ENCODE measurements around the gene TMEM26. TPM values are rescaled to one million over a fixed set of nuclear protein-coding genes. Genes with fewer than 3 reads are reported as not detected.

The TMEM26 gene
- total and polyA plus RNA-seq, 9 of the 15 experiments (the other 6 are each of a cell fraction or from before 2014, with no cell fraction given), result not detected

- TF ChIP-seq ELF1 (tag; IDR thresholded peaks at IDR 0.05) (no peak), ARID4B (CRISPR knock-in tag; IDR thresholded peaks at IDR 0.05) (no peak), ZNF511 (CRISPR knock-in tag; IDR thresholded peaks at IDR 0.05) (no peak), SIN3B (IDR thresholded peaks at IDR 0.05; ENCODE audit: low read depth) (no peak), MCM3 (IDR thresholded peaks at IDR 0.05) (no peak), ADNP (tag; IDR thresholded peaks at IDR 0.05) (peak; percentile 96), RCOR1 (IDR thresholded peaks at IDR 0.05; ENCODE audit: borderline replicate concordance in 1 of 2, low read depth in 2 of 2, low read length in 2 of 2) (0 out of 4 replicates have a peak, but pooled peaks of 1 of the 2 experiments have one; percentile 47), SFPQ (IDR thresholded peaks at IDR 0.05; ENCODE audit: low read depth, low read length) (no peak)
Observed at GRCh38 chr10:61476529-61476928, 23.3 kb upstream of the TMEM26 start (continued).
